Ovary (tissue), 3 donors: ENCODE results near the gene DPP3.

ENCODE experiments used
- CTCF ChIP-seq, 3 donors: fragments of 450-650 bp in 2 of 3; fragments of 200-600 bp in 1 of 3; IDR thresholded peaks; one replicate each; pipeline versions ENCODE4 v1.5.1 to v1.8.0; 2016 to 2022; ENCODE audit warnings: antibody characterized with exemption in 3 of 3, mild to moderate bottlenecking in 1 of 3
- POLR2A ChIP-seq: fragments of 450-650 bp; IDR thresholded peaks from one replicate; pipeline ENCODE4 v1.6.1; 2017; ENCODE audit warnings: antibody characterized with exemption, mild to moderate bottlenecking, moderate library complexity
- donor health status: DM: no; HTN: no; CAD: no.

GRCh38 chr11:66545701-66546367, 65.6 kb downstream of the DPP3 start, which contains the start of gene ZDHHC24:
- no peak for TF ChIP-seq CTCF (IDR thresholded peaks at IDR 0.05)
- no peak for TF ChIP-seq POLR2A
